ENCODE measurements around the gene FAP. TPM values are rescaled to one million over a fixed set of nuclear protein-coding genes. Genes with fewer than 3 reads are reported as not detected.

Gene FAP
- total RNA-seq, 1 experiment from 2014 or later: not detected

- DNase-seq (ENCODE audit: low spot score) (no peak), ATAC-seq (no peak)
- no peak overlapping the region for H3K27ac Mint-ChIP-seq
- peaks cover 3% of the 10 kb centered on the region for H3K4me1 Mint-ChIP-seq
- H3K27me3 Mint-ChIP-seq (ENCODE audit: low read depth): no peaks in the 10 kb centered on the region
- POLR2A ChIA-PET: no interaction called here
- TF ChIP-seq ZNF232 (CRISPR knock-in tag; IDR thresholded peaks at IDR 0.05): no peak
- no peak for TF ChIP-seq AFF4 (CRISPR knock-in tag; IDR thresholded peaks at IDR 0.05; ENCODE audit: borderline replicate concordance)
- no peak for TF ChIP-seq ERG (CRISPR knock-in tag; IDR thresholded peaks at IDR 0.05)
- TF ChIP-seq, protein P1, sequence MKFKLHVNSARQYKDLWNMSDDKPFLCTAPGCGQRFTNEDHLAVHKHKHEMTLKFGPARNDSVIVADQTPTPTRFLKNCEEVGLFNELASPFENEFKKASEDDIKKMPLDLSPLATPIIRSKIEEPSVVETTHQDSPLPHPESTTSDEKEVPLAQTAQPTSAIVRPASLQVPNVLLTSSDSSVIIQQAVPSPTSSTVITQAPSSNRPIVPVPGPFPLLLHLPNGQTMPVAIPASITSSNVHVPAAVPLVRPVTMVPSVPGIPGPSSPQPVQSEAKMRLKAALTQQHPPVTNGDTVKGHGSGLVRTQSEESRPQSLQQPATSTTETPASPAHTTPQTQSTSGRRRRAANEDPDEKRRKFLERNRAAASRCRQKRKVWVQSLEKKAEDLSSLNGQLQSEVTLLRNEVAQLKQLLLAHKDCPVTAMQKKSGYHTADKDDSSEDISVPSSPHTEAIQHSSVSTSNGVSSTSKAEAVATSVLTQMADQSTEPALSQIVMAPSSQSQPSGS (CRISPR knock-in tag; IDR thresholded peaks at IDR 0.05; ENCODE audit: borderline replicate concordance, low read depth): no peak
- TF ChIP-seq GABPB1 (CRISPR knock-in tag; IDR thresholded peaks at IDR 0.05): no peak
- no peak for TF ChIP-seq TEAD4 (CRISPR knock-in tag; IDR thresholded peaks at IDR 0.05)
- TF ChIP-seq ETV6 (CRISPR knock-in tag; IDR thresholded peaks at IDR 0.05): no peak
- TF ChIP-seq, protein P2, sequence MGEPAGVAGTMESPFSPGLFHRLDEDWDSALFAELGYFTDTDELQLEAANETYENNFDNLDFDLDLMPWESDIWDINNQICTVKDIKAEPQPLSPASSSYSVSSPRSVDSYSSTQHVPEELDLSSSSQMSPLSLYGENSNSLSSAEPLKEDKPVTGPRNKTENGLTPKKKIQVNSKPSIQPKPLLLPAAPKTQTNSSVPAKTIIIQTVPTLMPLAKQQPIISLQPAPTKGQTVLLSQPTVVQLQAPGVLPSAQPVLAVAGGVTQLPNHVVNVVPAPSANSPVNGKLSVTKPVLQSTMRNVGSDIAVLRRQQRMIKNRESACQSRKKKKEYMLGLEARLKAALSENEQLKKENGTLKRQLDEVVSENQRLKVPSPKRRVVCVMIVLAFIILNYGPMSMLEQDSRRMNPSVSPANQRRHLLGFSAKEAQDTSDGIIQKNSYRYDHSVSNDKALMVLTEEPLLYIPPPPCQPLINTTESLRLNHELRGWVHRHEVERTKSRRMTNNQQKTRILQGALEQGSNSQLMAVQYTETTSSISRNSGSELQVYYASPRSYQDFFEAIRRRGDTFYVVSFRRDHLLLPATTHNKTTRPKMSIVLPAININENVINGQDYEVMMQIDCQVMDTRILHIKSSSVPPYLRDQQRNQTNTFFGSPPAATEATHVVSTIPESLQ (CRISPR knock-in tag; IDR thresholded peaks at IDR 0.05): no peak
- no peak for TF ChIP-seq NR1H2 (CRISPR knock-in tag; IDR thresholded peaks at IDR 0.05)
- TF ChIP-seq ZNF138 (CRISPR knock-in tag; conservative IDR thresholded peaks at IDR 0.05): no peak
- no peak for TF ChIP-seq TP53 (CRISPR knock-in tag; IDR thresholded peaks at IDR 0.05)
- no peak for TF ChIP-seq SMAD3 (CRISPR knock-in tag; IDR thresholded peaks at IDR 0.05; ENCODE audit: borderline replicate concordance)
- no peak for TF ChIP-seq NFE2L1 (CRISPR knock-in tag; IDR thresholded peaks at IDR 0.05)
- no peak for TF ChIP-seq CDX4 (CRISPR knock-in tag; IDR thresholded peaks at IDR 0.05; ENCODE audit: borderline replicate concordance)
- TF ChIP-seq MXD4 (CRISPR knock-in tag; IDR thresholded peaks at IDR 0.05; ENCODE audit: borderline replicate concordance): no peak
- no peak for TF ChIP-seq CREB1 (CRISPR knock-in tag; IDR thresholded peaks at IDR 0.05)
- no peak for TF ChIP-seq NR2C2 (CRISPR knock-in tag; IDR thresholded peaks at IDR 0.05)
- no peak for TF ChIP-seq MYBL2 (CRISPR knock-in tag; IDR thresholded peaks at IDR 0.05)
- CTCF ChIA-PET: interaction anchor here (0.7 to 2.5 kb wide), 8 partner anchors 17 to 161 kb away, joined by 3 to 19 read pairs (median 4); no protein-coding TSS in a partner anchor
- H3K4me3 Mint-ChIP-seq: no peak overlapping the region
- H3K36me3 Mint-ChIP-seq: no peaks in the 10 kb centered on the region
- no peaks in the 10 kb centered on the region for H3K9me3 Mint-ChIP-seq
Observed at GRCh38 chr2:162155093-162155492, 88.2 kb downstream of the FAP start.

All from WTC11 (cell line).